Mesothelial cell of epicardium (in vitro differentiated cells): ENCODE data around the gene MYOM1. TPM values are rescaled to one million over a fixed set of nuclear protein-coding genes. Genes with fewer than 3 reads are reported as not detected.

Experiments used
- DNase-seq, 2 experiments: peaks; one replicate each; pipeline ENCODE4 v3.0.0; 2021; ENCODE audit warnings: low spot score in 2 of 2; ENCODE audit not compliant: unreplicated experiment in 2 of 2
- H3K27ac Mint-ChIP-seq: 2 replicates; pipeline ENCODE4 v1.8.0; 2021; ENCODE audit warnings: mixed read lengths
- H3K27me3 Mint-ChIP-seq: 2 replicates; pipeline ENCODE4 v1.8.0; 2021; ENCODE audit warnings: low read depth, mixed read lengths
- H3K36me3 Mint-ChIP-seq: 2 replicates; pipeline ENCODE4 v1.8.0; 2021; ENCODE audit warnings: mixed read lengths
- H3K4me1 Mint-ChIP-seq: 2 replicates; pipeline ENCODE4 v1.8.0; 2021; ENCODE audit warnings: mixed read lengths
- H3K4me3 Mint-ChIP-seq: 2 replicates; pipeline ENCODE4 v1.8.0; 2021; ENCODE audit warnings: mild to moderate bottlenecking, moderate library complexity, mixed read lengths
- H3K9me3 Mint-ChIP-seq: 2 replicates; pipeline ENCODE4 v1.8.0; 2021; ENCODE audit warnings: mixed read lengths
- CTCF ChIP-seq: fragments of 200-600 bp; sonication (generic); IDR thresholded peaks from one replicate; pipeline ENCODE4 v1.5.0; 2021; ENCODE audit warnings: antibody characterized with exemption; ENCODE audit not compliant: unreplicated experiment
- total RNA-seq: library from RNA; stranded (reverse); gene quantifications from 3 replicates; pipeline ENCODE4 v1.2.1, GENCODE V29; 2021

The MYOM1 gene
- total RNA-seq, 1 donor from 2014 or later = 2.8 TPM

DNA sequence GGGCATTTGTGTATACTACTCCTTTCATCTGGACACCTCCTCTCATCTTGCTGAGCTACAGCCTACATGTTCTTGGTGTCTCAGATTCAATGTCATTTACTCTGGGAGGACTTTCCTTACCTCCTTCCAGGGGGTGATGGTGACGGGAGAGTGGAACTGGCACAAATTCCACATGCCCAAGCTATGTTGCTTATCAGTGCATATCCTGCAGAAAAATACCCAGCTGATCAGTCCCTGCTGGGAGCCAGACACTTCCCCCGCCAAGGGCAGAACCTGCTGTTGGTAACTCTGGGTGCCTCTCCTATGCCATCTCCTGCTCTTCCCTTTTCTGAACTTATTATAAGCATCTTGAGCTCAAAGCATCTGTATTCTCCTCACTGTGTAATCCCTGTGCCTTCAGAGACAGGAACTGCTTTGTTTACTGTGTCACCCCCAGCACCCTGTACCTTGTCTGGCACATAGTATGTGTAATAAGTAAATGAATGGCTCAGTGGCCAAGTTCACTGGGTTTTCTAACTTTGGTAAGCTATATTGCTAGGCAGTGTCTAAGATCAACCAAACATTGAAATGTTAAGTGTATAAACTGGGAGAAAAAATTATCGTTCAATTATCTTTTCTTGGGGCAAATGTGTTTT is 119.2 kb downstream of the MYOM1 start:
- Mint-ChIP-seq H3K9me3 (no peaks in the 10 kb centered on the region), H3K27me3 (no peaks in the 10 kb centered on the region), H3K27ac (no peak overlapping the region), H3K36me3 (no peaks in the 10 kb centered on the region), H3K4me3 (no peak overlapping the region), H3K4me1 (peaks cover 39% of the 10 kb centered on the region)
- no peak for TF ChIP-seq CTCF
- DNase-seq = no peak

DNA sequence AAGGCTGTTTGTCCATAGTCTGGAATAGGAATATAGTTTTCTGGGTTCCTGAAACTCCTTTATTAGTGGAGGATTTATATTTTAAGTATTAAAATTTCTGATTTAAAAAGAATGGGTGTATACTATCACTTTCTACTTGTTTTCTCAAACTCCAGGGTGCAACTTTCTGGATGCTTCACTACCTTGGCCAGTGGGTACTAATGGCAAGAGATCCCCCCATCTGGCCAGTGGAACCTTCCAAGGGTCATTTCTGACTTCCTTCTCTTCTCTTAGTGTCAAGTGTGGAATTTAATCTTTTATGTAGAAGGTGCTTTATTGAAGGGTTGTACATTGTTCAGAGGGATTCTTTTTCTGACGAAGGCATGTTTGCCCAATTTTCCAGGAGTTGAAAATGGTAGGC is 120.4 kb downstream of the MYOM1 start:
- no peaks in the 10 kb centered on the region for H3K9me3 Mint-ChIP-seq
- no peak overlapping the region for H3K4me3 Mint-ChIP-seq
- no peak for TF ChIP-seq CTCF
- no peaks in the 10 kb centered on the region for H3K36me3 Mint-ChIP-seq
- no peaks in the 10 kb centered on the region for H3K27me3 Mint-ChIP-seq
- no peak for DNase-seq
- H3K27ac Mint-ChIP-seq = no peak overlapping the region
- peaks cover 40% of the 10 kb centered on the region for H3K4me1 Mint-ChIP-seq

GRCh38 chr18:3097082-3097481 is 122.7 kb downstream of the MYOM1 start:
- Mint-ChIP-seq H3K4me3 (no peak overlapping the region), H3K4me1 (peaks cover 44% of the 10 kb centered on the region), H3K36me3 (no peaks in the 10 kb centered on the region)

DNA sequence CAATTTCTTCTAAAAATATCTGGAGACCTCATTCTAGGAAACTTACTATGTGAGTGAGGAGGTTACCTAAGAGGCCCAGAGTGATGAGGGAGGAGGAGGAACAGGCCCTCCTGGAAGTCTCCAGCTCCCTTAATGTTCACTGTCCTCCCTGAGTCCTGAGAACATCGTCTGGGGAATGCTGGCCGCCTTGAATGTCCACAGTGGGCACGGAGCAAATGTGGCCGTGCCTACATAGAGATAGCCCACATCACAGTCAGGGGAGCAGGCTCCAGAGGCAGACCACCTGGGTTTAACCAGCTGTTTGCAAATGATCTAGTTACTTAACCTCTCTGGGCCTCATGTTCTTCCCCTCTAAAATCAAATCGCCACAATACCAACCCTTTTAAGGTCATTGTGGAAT is 123.8 kb downstream of the MYOM1 start:
- Mint-ChIP-seq H3K9me3 (no peaks in the 10 kb centered on the region), H3K27me3 (no peaks in the 10 kb centered on the region), H3K4me3 (no peak overlapping the region), H3K27ac (no peak overlapping the region), H3K4me1 (peaks cover 39% of the 10 kb centered on the region), H3K36me3 (no peaks in the 10 kb centered on the region)
- no peak for DNase-seq
- TF ChIP-seq CTCF = no peak

More at GRCh38 chr18:3097082-3097481, 122.7 kb downstream of the MYOM1 start:
- H3K27ac Mint-ChIP-seq = no peak overlapping the region
- no peaks in the 10 kb centered on the region for H3K27me3 Mint-ChIP-seq
- TF ChIP-seq CTCF = no peak
- DNase-seq = no peak
- H3K9me3 Mint-ChIP-seq = no peaks in the 10 kb centered on the region

GRCh38 chr18:3094338-3094684 is 125.5 kb downstream of the MYOM1 start:
- H3K27me3 Mint-ChIP-seq = no peaks in the 10 kb centered on the region
- H3K36me3 Mint-ChIP-seq = no peaks in the 10 kb centered on the region
- TF ChIP-seq CTCF = no peak
- peak overlapping the region; percentile 57 for H3K27ac Mint-ChIP-seq
- no peak overlapping the region for H3K4me3 Mint-ChIP-seq
- DNase-seq = no peak
- peaks cover 35% of the 10 kb centered on the region for H3K4me1 Mint-ChIP-seq
- H3K9me3 Mint-ChIP-seq = no peaks in the 10 kb centered on the region
